GM12891 (cell line): ENCODE data around the gene PPP1R1B.
A peak's percentile ranks its signal among the peaks of the same experiment; 100 is the strongest.

Experiments used
- DNase-seq: peaks from one replicate; pipeline ENCODE4 v3.0.0; 2011; ENCODE audit warnings: low spot score; ENCODE audit not compliant: insufficient read length
- FAIRE-seq: peaks from 2 replicates; lab custom pipeline; 2011; peaks lifted over from hg19 to GRCh38; lab: Jason Lieb, UNC
- PAX5 ChIP-seq: IDR thresholded peaks from 2 replicates; pipeline ENCODE4 v1.6.1; 2011; ENCODE audit warnings: low read length, moderate library complexity, mild to moderate bottlenecking; ENCODE audit not compliant: insufficient read depth, severe bottlenecking
- POLR2A ChIP-seq: IDR thresholded peaks from 2 replicates; pipeline ENCODE4 v1.6.1; 2011; ENCODE audit warnings: low read depth, low read length, control low read depth
- POLR2AphosphoS5 ChIP-seq: IDR thresholded peaks from 2 replicates; pipeline ENCODE4 v1.6.1; 2011; ENCODE audit warnings: low read depth, low read length, control low read depth
- POU2F2 ChIP-seq: IDR thresholded peaks from 2 replicates; pipeline ENCODE4 v1.6.1; 2011; ENCODE audit warnings: low read depth, mild to moderate bottlenecking, control low read depth, low read length, moderate library complexity
- SPI1 ChIP-seq: IDR thresholded peaks from 2 replicates; pipeline ENCODE4 v1.6.1; 2011; ENCODE audit warnings: low read depth, low read length, control low read depth
- TAF1 ChIP-seq: IDR thresholded peaks from 2 replicates; pipeline ENCODE4 v1.6.1; 2011; ENCODE audit warnings: low read depth, low read length, control low read depth

The PPP1R1B gene

DNA sequence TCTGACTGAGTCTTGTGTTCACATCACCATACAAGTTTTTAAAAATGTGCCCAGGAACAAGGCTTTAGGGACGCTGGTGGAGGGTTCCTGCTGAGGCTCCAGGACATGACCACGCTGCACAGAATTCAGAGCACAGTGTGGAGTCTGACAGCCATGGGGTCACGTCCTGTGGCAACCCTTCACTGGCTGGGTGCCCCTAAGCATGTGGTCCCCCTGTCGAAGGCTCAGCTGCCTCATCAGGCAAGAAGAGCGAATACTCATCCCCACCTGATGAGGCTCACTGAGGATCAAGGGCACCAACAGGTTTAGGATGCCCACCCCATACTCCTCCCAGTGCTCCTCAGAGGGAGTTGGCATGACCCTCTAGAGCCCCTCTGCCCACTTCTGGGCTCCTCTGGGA, 47.4 kb downstream of the PPP1R1B start:
- no peak for TF ChIP-seq POU2F2
- no peak for TF ChIP-seq TAF1
- FAIRE-seq, result no peak
- DNase-seq, result no peak

DNA sequence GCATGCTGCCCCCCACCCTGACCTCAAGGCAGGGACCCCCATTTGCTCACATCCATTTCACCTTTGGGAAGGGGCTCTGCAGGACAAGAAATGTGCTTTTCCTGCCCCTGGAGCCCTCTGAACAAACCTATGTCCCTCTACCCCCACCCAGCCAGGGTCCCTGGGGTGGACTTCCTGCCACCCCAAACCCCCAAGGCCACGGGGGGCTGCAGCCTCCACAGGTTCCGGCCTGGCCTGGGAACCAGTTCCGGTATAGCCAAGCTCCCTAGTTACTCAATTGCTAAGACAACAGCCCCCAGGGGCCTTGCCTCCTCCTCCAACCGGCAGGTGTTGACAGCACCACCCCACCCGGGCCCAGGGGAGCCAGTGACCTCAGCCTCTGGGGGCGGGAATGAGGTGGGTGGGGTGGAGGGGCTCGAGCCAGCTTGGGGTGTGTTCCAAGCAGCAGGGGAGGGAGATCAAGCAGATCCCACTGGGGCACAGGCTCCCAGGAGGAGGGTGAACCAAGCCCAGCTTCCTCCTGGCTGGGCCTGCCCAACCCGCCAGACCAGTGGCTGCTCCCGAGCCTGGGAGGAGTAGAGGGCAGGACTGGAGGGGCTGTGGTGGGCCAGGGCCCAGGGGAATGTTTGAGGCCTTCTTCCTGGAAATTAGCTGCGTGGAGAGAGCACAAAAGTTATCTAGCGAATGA, 48.1 kb downstream of the PPP1R1B start:
- TF ChIP-seq POLR2AphosphoS5 (no peak), PAX5 (no peak), POU2F2 (no peak), POLR2A (no peak), SPI1 (no peak), TAF1 (no peak)
- FAIRE-seq (no peak), DNase-seq (no peak)

DNA sequence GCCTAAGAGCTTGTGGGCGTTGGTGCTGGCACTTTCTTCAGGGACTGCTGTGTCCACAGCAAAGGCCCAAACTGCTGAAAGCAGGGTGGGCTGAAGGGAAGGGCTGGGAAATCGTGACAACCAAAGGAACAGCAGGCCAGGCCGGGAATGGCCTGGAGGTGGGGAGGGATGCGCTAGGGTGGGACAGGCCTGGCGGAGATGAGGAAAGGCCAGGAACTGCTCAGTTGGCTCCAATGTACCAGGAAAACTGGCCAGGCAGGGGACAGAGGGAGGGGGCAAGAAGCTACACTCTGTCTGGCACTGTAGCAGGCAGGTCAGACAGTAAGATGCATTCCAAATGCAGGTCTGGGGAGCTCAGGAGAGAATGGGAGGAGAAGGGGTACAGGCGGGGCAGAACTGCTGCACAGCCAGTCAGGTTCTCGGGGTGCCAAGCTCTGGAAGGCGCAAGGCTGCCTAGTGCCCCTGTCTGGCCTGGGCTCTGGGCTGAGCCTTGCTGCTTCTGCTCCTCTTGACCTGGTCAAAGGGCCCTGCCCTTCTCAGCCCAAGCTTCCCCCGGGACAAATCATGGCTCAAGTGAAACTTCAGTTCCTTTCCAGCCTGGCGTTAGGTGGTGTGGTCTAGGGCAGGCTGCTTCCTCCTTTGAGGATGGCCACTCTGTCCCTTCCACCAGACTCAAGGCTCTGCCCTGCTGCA, 48.8 kb downstream of the PPP1R1B start:
- FAIRE-seq (peak; percentile 43), DNase-seq (no peak)
- TF ChIP-seq SPI1 (no peak), POU2F2 (no peak), POLR2AphosphoS5 (no peak)

DNA sequence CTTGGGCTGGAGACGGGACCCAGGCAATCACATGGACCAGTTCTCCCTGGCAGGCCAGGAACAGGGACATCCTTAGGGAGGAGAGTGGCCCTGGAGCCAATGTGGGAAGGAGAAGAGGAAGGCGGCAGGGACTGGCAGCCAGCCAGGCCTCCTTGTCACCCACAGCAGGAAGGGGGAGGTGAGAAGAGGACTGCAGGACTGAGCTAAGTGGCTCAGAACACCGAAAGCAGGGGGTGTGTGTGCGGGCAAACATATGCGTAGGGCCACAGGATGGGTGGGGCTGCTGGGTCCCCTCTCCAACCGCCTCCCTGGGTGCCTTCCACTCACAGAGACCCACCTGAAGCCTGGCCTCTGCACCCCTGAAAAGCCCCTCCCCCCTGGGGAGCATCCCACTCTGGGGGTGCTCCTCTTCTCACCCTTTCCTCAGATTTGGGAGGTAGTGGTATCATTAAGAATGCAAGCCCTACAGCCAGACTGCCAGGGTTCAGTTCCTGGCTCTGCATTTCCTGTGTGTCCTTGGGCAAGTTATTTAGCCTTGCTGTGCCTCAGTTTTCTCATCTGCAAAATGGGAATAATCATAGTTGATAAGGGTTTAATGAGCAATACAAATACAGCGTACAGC, 49.6 kb downstream of the PPP1R1B start:
- DNase-seq, result peak; percentile 47
- peak; percentile 86 for FAIRE-seq
- TF ChIP-seq PAX5, result no peak
- no peak for TF ChIP-seq POU2F2
- no peak for TF ChIP-seq POLR2AphosphoS5
- no peak for TF ChIP-seq POLR2A
- no peak for TF ChIP-seq SPI1
- no peak for TF ChIP-seq TAF1

DNA sequence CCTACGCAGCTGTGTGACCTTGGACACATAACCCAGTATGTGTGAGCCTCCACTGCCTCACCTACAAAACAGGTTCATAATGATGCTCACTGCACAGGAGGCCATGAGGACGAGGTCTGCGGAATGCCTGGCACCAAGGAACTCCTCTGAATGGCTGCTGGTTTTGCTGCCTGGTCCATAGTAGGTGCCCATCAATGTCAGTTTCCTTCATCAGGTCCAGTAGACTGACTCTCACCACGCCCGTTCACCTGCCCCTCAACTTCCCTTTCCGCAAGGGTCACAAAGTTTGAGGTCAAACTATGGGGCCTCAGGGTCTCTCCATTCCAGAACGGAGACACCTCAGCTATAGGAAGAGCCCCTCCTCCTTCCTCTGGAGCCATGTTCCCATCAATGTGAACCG, 50.3 kb downstream of the PPP1R1B start:
- TF ChIP-seq SPI1 (no peak), PAX5 (no peak), TAF1 (no peak), POLR2A (no peak), POU2F2 (no peak), POLR2AphosphoS5 (no peak)
- DNase-seq, result no peak
- peak; percentile 33 for FAIRE-seq

DNA sequence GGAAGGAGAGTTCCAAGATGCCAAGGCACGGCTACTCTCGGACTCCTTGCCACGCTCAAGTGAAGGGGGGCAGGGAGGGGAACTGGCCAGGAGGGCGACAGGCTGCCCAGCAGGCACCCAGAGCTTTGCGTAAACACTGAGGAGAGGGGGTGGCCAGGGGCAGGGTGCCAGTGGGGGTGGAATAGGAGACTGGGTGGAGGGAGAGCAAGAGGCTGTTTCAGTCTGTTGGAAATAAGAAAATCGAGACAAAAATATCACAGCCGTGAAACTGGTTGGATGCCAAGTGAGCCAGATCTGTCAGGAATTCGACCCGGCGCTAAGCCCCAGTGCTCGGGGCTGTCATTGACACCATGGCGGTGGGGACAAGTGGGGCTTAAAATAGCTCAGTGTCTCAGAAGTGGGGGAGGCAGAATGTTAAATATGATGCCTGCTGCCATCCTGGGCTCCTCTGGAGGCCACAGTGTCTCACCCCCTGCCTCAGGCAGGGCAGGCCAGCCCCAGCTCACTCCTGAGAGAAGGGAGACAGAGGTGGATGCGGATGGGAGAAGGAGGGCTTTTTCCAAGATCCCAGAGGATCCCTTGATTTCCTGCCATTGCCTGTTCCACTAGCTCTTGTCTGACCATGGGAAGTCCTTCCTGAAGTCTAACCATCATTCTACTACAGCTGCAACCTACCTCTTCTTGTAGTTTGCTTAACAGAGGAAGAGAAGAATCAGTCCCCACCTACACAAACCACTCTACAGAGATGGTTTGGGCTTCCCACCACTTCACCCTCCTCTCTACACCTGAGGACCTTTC, 51.0 kb downstream of the PPP1R1B start:
- FAIRE-seq (no peak), DNase-seq (no peak)
- TF ChIP-seq POLR2AphosphoS5, result no peak
- no peak for TF ChIP-seq TAF1
- TF ChIP-seq SPI1, result no peak
- TF ChIP-seq POLR2A, result no peak
- no peak for TF ChIP-seq POU2F2
- no peak for TF ChIP-seq PAX5

DNA sequence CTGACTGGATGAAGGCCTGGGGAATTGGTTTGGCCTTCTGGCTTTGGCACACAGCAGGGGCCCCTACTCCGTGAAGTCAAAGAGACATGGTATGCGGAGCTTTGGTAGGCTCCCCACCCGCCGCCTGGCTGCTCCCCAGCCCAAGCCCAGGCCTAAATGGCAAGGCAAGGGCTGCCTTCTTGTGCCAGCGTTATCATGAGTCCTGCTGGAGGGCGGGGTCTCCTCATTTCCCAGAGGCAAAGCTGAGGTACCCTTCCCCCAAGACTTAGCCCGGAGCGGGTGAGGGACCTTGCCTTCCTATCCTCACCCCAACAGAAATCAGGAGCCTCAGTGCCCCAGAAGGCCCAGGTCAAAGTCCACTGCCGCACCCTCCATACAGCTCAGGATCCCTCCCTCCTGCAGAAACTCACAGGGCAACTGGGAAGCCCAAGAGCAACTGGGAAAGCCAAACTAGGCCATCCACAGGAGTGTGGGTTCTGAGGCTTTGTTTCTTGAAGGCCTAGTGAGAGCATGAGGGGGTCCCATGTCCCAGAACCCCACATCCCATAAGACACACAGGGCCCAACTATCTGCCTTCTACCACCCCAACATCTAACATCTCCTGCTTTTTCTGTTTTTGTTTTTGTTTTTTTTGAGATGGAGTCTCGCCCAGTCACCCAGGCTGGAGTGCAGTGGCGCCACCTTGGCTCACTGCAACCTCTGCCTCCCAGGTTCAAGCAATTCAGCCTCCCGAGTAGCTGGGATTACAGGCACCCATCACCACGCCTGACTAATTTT, 51.8 kb downstream of the PPP1R1B start:
- DNase-seq, result no peak
- TF ChIP-seq POLR2A (no peak), TAF1 (no peak), PAX5 (no peak), POU2F2 (no peak), SPI1 (no peak), POLR2AphosphoS5 (no peak)
- no peak for FAIRE-seq

DNA sequence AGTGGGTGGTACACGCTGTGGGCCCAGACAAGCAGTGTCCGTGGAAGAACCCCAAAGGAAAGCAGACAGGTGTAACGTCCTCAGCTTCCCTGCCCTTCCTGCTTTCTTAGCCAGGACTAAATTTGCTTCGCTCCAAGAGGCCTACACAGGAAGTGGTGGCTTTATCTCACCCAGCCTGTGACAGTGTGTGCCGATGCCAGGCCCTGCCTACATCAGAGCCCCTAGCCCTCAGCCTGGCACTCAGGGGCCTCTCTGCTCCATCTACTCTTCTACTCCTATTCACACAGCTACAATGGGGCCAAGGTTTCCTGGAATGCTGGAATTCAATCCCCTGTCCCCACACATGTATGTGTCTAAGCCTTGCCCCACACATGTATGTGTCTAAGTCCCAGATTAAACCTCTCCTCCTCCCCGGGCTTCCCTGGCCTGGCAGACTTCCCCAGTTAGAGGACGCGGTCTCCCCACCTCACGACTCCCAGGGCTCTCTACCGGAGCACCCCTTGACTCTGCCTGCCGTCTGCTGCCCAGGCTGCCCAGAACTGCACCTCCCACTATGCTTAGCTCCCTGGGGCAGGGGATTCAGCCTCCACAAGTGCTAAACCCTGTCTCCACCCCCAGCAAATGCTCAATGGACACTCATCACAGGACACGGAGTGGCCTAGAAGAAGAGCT, 52.9 kb downstream of the PPP1R1B start:
- FAIRE-seq, result peak; percentile 88
- TF ChIP-seq POU2F2, result no peak
- no peak for TF ChIP-seq SPI1
- no peak for TF ChIP-seq POLR2AphosphoS5
- no peak for TF ChIP-seq TAF1
- TF ChIP-seq POLR2A, result no peak
- no peak for TF ChIP-seq PAX5

More for the DNA sequence above, 52.9 kb downstream of the PPP1R1B start:
- no peak for DNase-seq
